DOHH2 (cell line): ENCODE measurements around the gene RAF1.
"Not testable (repeated sequence)": the region's sequence is repeated elsewhere in the genome, so short reads cannot be mapped to it uniquely, and the experiment has no call there.

Experiments
- CTCF ChIP-seq: fragments of 200-600 bp; sonication (generic); IDR thresholded peaks from one replicate; pipeline ENCODE4 v1.5.1; 2014; ENCODE audit warnings: antibody characterized with exemption, mild to moderate bottlenecking, low read depth, low read length; ENCODE audit not compliant: poor library complexity, severe bottlenecking
- EZH2phosphoT487 ChIP-seq: fragments of 200-600 bp; sonication (generic); IDR thresholded peaks from 2 replicates; pipeline ENCODE4 v1.6.1; 2017; ENCODE audit warnings: borderline replicate concordance, mild to moderate bottlenecking, antibody characterized with exemption, low read length, moderate library complexity, mixed read lengths

- not testable (repeated sequence) for TF ChIP-seq CTCF, EZH2phosphoT487
Observed at GRCh38 chr3:12543497-12543896, 120.4 kb downstream of the RAF1 start.
